Peyer's patch (tissue), 4 donors: ENCODE data around the gene EYS. TPM values are rescaled to one million over a fixed set of nuclear protein-coding genes. Genes with fewer than 3 reads are reported as not detected.
"Not testable (repeated sequence)": the region's sequence is repeated elsewhere in the genome, so short reads cannot be mapped to it uniquely, and the experiment has no call there.

ENCODE experiments used
- DNase-seq, 3 donors: peaks; one replicate each; pipeline ENCODE4 v3.0.0-alpha.2; 2017 to 2019
- H3K27ac ChIP-seq, 4 donors: fragments of 200-600 bp; sonication (generic); one replicate each; pipeline ENCODE4 v1.5.1; 2016 to 2019
- H3K27me3 ChIP-seq, 2 donors: fragments of 200-600 bp; sonication (generic); one replicate each; pipeline ENCODE4 v1.5.1; 2019
- H3K36me3 ChIP-seq, 3 donors: fragments of 200-600 bp; sonication (generic); one replicate each; pipeline ENCODE4 v1.5.1; 2016 to 2019
- H3K4me1 ChIP-seq, 4 donors: fragments of 200-600 bp; sonication (generic); one replicate each; pipeline ENCODE4 v1.5.1; 2016 to 2019
- H3K4me3 ChIP-seq, 4 donors: fragments of 200-600 bp; sonication (generic); 1 replicate in 3 of 4; 2 replicates in 1 of 4; pipeline ENCODE4 v1.5.1; 2016 to 2019; ENCODE audit warnings: mild to moderate bottlenecking in 1 of 4
- H3K9me3 ChIP-seq, 4 donors: fragments of 200-600 bp; sonication (generic); one replicate each; pipeline ENCODE4 v1.5.1; 2016 to 2019; ENCODE audit warnings: mild to moderate bottlenecking in 1 of 4
- CTCF ChIP-seq, 6 experiments: fragments of 450-650 bp in 4 of 6; fragments of 200-600 bp in 2 of 6; sonication (generic) in 1 of 6; IDR thresholded peaks; one replicate each; pipeline ENCODE4 v1.5.1; 2017 to 2019; ENCODE audit warnings: antibody characterized with exemption in 6 of 6, mild to moderate bottlenecking in 3 of 6, moderate library complexity in 1 of 6
- POLR2A ChIP-seq, 2 donors: fragments of 450-650 bp; IDR thresholded peaks; one replicate each; pipeline ENCODE4 v1.5.1; 2017; ENCODE audit warnings: antibody characterized with exemption in 2 of 2, mild to moderate bottlenecking in 2 of 2, moderate library complexity in 2 of 2
- total RNA-seq, 4 donors: library from RNA; depleted of rRNA; stranded (reverse); fragments of >200 nt; gene quantifications; one replicate each; pipeline ENCODE4 v1.1.0, GENCODE V29; 2016

EYS gene
- total RNA-seq, 4 donors from 2014 or later: 0.13 to 1.5 (median 0.35) TPM; not detected in 1

- H3K4me1 ChIP-seq: no peaks in the 10 kb centered on the region
- H3K9me3 ChIP-seq: peaks cover 0 to 4% (median 0%) of the 10 kb centered on the region in 4 donors
- TF ChIP-seq POLR2A (IDR thresholded peaks at IDR 0.05): no peak
- TF ChIP-seq CTCF (IDR thresholded peaks at IDR 0.05): no peak
- H3K27ac ChIP-seq: no peak overlapping the region
- H3K27me3 ChIP-seq: no peaks in the 10 kb centered on the region
- no peaks in the 10 kb centered on the region for H3K36me3 ChIP-seq
- DNase-seq: no peak
- no peak overlapping the region for H3K4me3 ChIP-seq
Measured at GRCh38 chr6:63997221-63997620, 1709.8 kb downstream of the EYS start.

- H3K4me1 ChIP-seq: no peaks in the 10 kb centered on the region
- H3K27ac ChIP-seq: no peak overlapping the region
- DNase-seq: no peak
- TF ChIP-seq CTCF (IDR thresholded peaks at IDR 0.05) (no peak), POLR2A (IDR thresholded peaks at IDR 0.05) (no peak)
- no peaks in the 10 kb centered on the region for H3K27me3 ChIP-seq
- no peaks in the 10 kb centered on the region for H3K9me3 ChIP-seq
- H3K36me3 ChIP-seq: no peaks in the 10 kb centered on the region
- no peak overlapping the region for H3K4me3 ChIP-seq
Measured at GRCh38 chr6:63985223-63985622, 1721.8 kb downstream of the EYS start.

GRCh38 chr6:63975699-63976098 is 1731.3 kb downstream of the EYS start:
- H3K27me3 ChIP-seq: no peaks in the 10 kb centered on the region
- TF ChIP-seq POLR2A (IDR thresholded peaks at IDR 0.05): no peak
- no peak for TF ChIP-seq CTCF (IDR thresholded peaks at IDR 0.05)
- H3K27ac ChIP-seq: no peak overlapping the region
- H3K9me3 ChIP-seq: no peaks in the 10 kb centered on the region
- no peak for DNase-seq
- H3K4me1 ChIP-seq: no peaks in the 10 kb centered on the region
- no peak overlapping the region for H3K4me3 ChIP-seq
- H3K36me3 ChIP-seq: no peaks in the 10 kb centered on the region

GRCh38 chr6:63968650-63969049 is 1738.4 kb downstream of the EYS start:
- TF ChIP-seq CTCF (IDR thresholded peaks at IDR 0.05) (no peak), POLR2A (IDR thresholded peaks at IDR 0.05) (no peak)
- no peak overlapping the region for H3K4me3 ChIP-seq
- DNase-seq: no peak
- no peaks in the 10 kb centered on the region for H3K9me3 ChIP-seq
- H3K27me3 ChIP-seq: no peaks in the 10 kb centered on the region
- H3K27ac ChIP-seq: no peak overlapping the region
- H3K36me3 ChIP-seq: no peaks in the 10 kb centered on the region
- H3K4me1 ChIP-seq: no peaks in the 10 kb centered on the region

GRCh38 chr6:63964366-63964765 is 1742.7 kb downstream of the EYS start:
- DNase-seq: no peak
- no peaks in the 10 kb centered on the region for H3K4me1 ChIP-seq
- no peaks in the 10 kb centered on the region for H3K27me3 ChIP-seq
- H3K9me3 ChIP-seq: no peaks in the 10 kb centered on the region
- H3K4me3 ChIP-seq: no peak overlapping the region
- no peaks in the 10 kb centered on the region for H3K36me3 ChIP-seq
- TF ChIP-seq POLR2A (IDR thresholded peaks at IDR 0.05): no peak
- no peak for TF ChIP-seq CTCF (IDR thresholded peaks at IDR 0.05)
- H3K27ac ChIP-seq: no peak overlapping the region

GRCh38 chr6:63963769-63964315 is 1743.2 kb downstream of the EYS start:
- no peak for DNase-seq
- no peak for TF ChIP-seq POLR2A (IDR thresholded peaks at IDR 0.05)
- TF ChIP-seq CTCF (IDR thresholded peaks at IDR 0.05): no peak
- H3K27ac ChIP-seq: no peak overlapping the region
- H3K36me3 ChIP-seq: no peaks in the 10 kb centered on the region
- no peaks in the 10 kb centered on the region for H3K27me3 ChIP-seq
- no peaks in the 10 kb centered on the region for H3K9me3 ChIP-seq
- H3K4me1 ChIP-seq: no peaks in the 10 kb centered on the region
- H3K4me3 ChIP-seq: no peak overlapping the region

- not testable (repeated sequence) for H3K36me3 ChIP-seq, H3K4me3 ChIP-seq, H3K27me3 ChIP-seq, H3K9me3 ChIP-seq, DNase-seq, H3K4me1 ChIP-seq, H3K27ac ChIP-seq
Measured at GRCh38 chr6:63953336-63954021, 1753.5 kb downstream of the EYS start.
